Measurements from ENCODE around the gene ZNF521. TPM values are rescaled to one million over a fixed set of nuclear protein-coding genes. Genes with fewer than 3 reads are reported as not detected.

ZNF521 gene
- total and polyA plus RNA-seq, 2 experiments from 2014 or later: 3.1 to 9.2 TPM

DNA sequence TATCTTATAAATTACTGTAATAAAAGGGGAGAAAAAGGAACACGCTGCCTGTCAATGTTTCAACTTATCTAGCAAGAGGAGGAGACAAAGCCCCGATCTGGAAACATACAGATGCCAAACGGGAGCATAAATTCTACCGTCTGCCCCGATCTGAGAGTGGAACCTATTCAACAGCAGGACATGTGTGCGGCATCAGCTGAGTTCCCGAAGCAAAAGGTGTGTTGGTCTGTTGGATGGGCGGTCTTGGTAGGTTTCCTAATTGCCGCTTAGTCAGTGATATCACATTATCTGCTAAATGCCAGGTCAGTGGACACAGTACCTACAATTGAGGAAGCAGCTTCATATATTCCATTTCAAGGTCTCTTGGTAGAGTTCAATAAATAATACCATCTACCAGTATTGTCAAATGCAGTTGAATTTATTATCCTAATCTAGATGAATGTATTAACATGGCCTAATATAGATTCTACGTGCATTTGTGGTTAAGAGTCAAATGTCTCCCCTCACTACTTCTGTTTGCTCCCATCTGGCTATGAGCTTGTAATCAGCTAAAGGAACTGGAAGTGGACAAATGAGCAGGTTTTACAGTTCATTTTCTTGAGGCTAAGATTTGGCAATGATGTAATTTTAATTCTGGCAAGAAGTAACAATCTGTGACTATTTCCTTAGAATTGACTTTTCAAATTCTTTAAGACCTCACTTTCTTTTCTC is 219.0 kb downstream of the ZNF521 start (continued):
- TF ChIP-seq, protein P1, sequence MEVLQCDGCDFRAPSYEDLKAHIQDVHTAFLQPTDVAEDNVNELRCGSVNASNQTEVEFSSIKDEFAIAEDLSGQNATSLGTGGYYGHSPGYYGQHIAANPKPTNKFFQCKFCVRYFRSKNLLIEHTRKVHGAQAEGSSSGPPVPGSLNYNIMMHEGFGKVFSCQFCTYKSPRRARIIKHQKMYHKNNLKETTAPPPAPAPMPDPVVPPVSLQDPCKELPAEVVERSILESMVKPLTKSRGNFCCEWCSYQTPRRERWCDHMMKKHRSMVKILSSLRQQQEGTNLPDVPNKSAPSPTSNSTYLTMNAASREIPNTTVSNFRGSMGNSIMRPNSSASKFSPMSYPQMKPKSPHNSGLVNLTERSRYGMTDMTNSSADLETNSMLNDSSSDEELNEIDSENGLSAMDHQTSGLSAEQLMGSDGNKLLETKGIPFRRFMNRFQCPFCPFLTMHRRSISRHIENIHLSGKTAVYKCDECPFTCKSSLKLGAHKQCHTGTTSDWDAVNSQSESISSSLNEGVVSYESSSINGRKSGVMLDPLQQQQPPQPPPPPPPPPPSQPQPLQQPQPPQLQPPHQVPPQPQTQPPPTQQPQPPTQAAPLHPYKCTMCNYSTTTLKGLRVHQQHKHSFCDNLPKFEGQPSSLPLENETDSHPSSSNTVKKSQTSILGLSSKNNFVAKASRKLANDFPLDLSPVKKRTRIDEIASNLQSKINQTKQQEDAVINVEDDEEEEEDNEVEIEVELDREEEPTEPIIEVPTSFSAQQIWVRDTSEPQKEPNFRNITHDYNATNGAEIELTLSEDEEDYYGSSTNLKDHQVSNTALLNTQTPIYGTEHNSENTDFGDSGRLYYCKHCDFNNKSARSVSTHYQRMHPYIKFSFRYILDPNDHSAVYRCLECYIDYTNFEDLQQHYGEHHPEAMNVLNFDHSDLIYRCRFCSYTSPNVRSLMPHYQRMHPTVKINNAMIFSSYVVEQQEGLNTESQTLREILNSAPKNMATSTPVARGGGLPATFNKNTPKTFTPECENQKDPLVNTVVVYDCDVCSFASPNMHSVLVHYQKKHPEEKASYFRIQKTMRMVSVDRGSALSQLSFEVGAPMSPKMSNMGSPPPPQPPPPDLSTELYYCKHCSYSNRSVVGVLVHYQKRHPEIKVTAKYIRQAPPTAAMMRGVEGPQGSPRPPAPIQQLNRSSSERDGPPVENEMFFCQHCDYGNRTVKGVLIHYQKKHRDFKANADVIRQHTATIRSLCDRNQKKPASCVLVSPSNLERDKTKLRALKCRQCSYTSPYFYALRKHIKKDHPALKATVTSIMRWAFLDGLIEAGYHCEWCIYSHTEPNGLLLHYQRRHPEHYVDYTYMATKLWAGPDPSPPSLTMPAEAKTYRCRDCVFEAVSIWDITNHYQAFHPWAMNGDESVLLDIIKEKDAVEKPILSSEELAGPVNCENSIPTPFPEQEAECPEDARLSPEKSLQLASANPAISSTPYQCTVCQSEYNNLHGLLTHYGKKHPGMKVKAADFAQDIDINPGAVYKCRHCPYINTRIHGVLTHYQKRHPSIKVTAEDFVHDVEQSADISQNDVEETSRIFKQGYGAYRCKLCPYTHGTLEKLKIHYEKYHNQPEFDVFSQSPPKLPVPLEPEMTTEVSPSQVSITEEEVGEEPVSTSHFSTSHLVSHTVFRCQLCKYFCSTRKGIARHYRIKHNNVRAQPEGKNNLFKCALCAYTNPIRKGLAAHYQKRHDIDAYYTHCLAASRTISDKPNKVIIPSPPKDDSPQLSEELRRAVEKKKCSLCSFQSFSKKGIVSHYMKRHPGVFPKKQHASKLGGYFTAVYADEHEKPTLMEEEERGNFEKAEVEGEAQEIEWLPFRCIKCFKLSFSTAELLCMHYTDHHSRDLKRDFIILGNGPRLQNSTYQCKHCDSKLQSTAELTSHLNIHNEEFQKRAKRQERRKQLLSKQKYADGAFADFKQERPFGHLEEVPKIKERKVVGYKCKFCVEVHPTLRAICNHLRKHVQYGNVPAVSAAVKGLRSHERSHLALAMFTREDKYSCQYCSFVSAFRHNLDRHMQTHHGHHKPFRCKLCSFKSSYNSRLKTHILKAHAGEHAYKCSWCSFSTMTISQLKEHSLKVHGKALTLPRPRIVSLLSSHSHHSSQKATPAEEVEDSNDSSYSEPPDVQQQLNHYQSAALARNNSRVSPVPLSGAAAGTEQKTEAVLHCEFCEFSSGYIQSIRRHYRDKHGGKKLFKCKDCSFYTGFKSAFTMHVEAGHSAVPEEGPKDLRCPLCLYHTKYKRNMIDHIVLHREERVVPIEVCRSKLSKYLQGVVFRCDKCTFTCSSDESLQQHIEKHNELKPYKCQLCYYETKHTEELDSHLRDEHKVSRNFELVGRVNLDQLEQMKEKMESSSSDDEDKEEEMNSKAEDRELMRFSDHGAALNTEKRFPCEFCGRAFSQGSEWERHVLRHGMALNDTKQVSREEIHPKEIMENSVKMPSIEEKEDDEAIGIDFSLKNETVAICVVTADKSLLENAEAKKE (CRISPR knock-in tag; IDR thresholded peaks at IDR 0.05): no peak

GRCh38 chr18:25126751-25127150 is 225.2 kb downstream of the ZNF521 start:
- Mint-ChIP-seq H3K4me1 (peaks cover 16% of the 10 kb centered on the region), H3K9me3 (no peaks in the 10 kb centered on the region), H3K4me3 (no peak overlapping the region), H3K27me3 (ENCODE audit: insufficient read depth, low read depth, poor library complexity) (no peaks in the 10 kb centered on the region), H3K27ac (no peak overlapping the region), H3K36me3 (ENCODE audit: low read depth) (0 out of 3 replicates have a peak, but pooled peaks cover under 1% of the 10 kb centered on the region)
- DNase-seq (ENCODE audit: low spot score) (no peak), ATAC-seq (no peak)
- Histone ChIP-seq H3F3A (replicated peaks; ENCODE audit: low read depth) (no peaks in the 10 kb centered on the region), H3K27me3 (ENCODE audit: insufficient read depth) (no peaks in the 10 kb centered on the region), H2AFZ (no peak overlapping the region), H3K79me2 (replicated peaks; ENCODE audit: insufficient read depth) (no peaks in the 10 kb centered on the region), H3K4me1 (ENCODE audit: insufficient read depth) (no peaks in the 10 kb centered on the region; the same call in 1 of the 2 replicates), H4K20me1 (replicated peaks; ENCODE audit: insufficient read depth) (no peaks in the 10 kb centered on the region; the same call in 1 of the 2 replicates), H3K4me2 (no peak overlapping the region), H3K36me3 (ENCODE audit: insufficient read depth) (no peaks in the 10 kb centered on the region), H3K27ac (ENCODE audit: low read depth) (no peak overlapping the region), H3K9me2 (ENCODE audit: insufficient read depth) (no peaks in the 10 kb centered on the region), H3K4me3 (no peak overlapping the region)
- no peak for TF ChIP-seq JUNB (IDR thresholded peaks at IDR 0.05; ENCODE audit: unreplicated experiment)
- TF ChIP-seq, protein P1 (CRISPR knock-in tag; IDR thresholded peaks at IDR 0.05): no peak
- TF ChIP-seq CTCF (conservative IDR thresholded peaks at IDR 0.05; ENCODE audit: low read depth in 2 of 2): no peak

All from GM23338 (cell line).